ENCODE measurements around the gene PKD2.

DNA sequence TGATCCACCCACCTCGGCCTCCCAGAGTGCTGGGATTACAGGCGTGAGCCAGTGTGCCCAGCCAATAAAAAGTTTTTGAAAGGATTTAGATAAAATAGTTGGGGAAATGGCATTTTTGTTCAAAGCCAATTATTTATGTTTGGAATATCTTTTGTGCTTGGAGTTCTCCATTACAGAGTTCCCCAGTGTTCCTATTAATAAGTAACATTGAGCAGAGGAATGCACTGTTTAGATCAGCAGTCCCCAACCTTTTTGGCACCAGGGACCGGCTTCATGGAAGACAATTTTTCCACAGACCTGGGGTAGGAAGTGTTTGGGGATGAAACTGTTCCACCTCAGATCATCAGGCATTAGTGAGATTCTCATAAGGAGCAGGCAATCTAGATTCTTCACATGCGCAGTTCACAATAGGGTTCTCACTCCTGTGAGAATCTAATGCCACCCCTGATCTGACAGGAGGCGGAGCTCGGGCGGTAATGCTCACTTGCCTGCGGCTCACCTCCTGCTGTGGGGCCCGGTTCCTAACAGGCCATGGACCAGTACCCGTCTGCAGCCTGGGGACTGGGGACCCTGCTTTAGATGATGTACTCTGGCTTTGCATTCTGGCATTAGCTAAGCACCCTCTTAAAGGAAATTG lies 8.3 kb downstream of the PKD2 start:
- TF ChIP-seq POLR2AphosphoS5 (IDR thresholded peaks at IDR 0.05) (no peak), POLR2A (IDR thresholded peaks at IDR 0.05; ENCODE audit: low read depth) (no peak)
- TF ChIP-seq, protein P1, sequence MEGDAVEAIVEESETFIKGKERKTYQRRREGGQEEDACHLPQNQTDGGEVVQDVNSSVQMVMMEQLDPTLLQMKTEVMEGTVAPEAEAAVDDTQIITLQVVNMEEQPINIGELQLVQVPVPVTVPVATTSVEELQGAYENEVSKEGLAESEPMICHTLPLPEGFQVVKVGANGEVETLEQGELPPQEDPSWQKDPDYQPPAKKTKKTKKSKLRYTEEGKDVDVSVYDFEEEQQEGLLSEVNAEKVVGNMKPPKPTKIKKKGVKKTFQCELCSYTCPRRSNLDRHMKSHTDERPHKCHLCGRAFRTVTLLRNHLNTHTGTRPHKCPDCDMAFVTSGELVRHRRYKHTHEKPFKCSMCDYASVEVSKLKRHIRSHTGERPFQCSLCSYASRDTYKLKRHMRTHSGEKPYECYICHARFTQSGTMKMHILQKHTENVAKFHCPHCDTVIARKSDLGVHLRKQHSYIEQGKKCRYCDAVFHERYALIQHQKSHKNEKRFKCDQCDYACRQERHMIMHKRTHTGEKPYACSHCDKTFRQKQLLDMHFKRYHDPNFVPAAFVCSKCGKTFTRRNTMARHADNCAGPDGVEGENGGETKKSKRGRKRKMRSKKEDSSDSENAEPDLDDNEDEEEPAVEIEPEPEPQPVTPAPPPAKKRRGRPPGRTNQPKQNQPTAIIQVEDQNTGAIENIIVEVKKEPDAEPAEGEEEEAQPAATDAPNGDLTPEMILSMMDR (IDR thresholded peaks at IDR 0.05), result no peak
